Measurements from ENCODE around the gene PCDHGB2.
"Not testable (repeated sequence)": the region's sequence is repeated elsewhere in the genome, so short reads cannot be mapped to it uniquely, and the experiment has no call there.

Gene PCDHGB2
- 0.21 to 0.96 (median 0.22) reads per million in 3 experiments for total RNA-seq

DNA sequence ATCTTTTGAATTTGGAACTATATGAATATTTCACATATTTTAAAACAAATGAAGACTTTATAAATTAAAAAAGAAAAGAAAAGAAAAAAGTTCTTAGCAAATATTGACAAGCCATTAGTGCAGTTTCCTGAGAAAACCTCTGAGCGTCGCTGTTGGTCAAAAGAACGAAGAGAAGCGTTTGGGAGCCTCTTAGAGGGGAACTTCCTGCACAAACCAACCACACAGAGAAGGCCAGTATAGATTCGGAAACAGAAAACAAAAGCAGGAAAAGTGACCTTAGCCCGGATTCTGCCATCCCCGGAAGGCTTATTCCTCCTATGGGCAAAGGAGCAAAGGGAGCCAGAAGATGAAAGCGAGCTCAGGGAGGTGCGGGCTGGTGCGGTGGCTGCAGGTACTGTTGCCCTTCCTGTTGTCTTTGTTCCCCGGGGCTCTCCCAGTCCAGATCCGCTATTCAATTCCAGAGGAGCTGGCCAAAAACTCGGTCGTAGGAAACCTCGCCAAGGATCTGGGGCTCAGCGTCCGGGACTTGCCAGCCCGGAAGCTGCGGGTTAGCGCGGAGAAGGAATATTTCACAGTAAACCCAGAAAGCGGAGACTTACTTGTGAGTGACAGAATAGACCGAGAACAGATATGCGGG lies at the start of gene PCDHGB2:
Gene PCDHGB2, plus strand, starts transcription at position 205 of the 637 bp plus-strand sequence. Its CDS starts 142 bp downstream, at position 347.
- DNase-seq, result no peak

DNA sequence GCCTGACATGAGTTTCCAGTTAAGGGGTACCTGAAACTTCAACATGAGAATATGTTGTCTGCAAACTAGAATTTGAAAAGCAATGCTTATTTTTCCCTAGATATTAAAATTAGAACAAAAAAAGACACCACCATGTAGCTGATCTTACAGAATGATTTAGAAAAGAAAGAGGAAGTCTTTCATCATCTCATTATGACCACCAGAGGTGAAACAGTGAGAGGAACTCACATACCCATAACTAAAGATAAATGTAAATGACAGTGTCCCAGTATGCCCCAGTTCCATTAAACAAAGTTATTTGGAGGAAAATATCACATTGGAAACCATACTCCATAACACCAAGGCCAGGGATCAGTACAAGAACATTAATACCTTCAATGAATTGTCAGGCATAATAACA lies 46.1 kb upstream of the PCDHGB2 start:
- no peak for DNase-seq

DNA sequence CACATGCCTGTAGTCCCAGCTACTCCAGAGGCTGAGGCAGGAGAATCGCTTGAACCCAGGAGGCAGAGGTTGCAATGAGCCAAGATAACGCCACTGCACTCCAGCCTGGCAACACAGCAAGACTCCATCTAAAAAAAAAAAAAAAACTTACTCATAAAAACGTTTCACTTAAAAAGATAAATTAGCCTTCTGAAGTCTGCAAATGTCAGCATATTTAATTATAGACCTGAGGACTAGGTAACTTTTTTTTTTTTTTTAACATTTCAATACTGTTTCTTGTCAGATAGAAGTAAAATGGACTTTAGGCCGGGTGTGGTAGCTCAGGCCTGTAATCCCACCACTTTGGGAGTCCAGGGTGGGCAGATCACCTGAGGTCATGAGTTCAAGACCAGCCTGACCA lies 42.8 kb upstream of the PCDHGB2 start:
- not testable (repeated sequence) for DNase-seq

DNA sequence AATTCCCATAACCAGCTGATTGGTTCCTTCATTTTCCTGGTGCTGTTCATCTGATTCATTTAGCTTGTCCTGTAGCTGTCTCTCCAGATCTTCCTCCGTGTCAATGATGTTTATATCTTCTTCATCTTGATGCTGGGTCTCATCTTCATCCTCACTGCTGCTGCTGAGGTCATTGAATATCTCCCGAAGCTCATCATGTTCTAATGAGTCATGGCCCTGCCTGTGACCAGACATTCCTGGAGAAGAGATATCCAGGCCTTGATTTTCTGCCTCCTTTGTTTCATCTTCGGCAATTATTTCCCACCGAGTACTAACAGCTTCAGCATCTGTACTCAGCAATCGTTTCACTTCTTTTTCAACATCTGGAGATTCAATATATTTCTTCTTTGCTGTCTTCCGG lies 40.6 kb upstream of the PCDHGB2 start:
- DNase-seq, result no peak

DNA sequence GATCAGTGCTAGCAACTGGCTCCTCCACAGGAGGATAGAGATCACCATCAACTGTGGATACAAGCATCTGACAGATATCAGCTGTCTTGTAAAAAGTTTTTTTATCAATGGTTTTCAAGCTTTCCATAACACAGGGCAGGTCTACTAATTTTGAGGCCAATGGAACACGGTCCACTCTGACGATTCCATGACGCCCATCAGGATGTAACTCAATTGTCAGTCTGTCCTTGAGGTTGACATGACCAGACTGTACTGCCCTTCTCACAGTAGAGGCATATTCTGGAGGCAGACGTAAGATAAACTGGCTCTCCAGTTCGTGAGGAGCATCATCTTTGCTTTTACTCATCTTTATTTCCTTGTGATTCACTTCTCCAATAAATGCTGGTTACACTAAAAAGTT lies 40.1 kb upstream of the PCDHGB2 start:
- DNase-seq, result no peak

DNA sequence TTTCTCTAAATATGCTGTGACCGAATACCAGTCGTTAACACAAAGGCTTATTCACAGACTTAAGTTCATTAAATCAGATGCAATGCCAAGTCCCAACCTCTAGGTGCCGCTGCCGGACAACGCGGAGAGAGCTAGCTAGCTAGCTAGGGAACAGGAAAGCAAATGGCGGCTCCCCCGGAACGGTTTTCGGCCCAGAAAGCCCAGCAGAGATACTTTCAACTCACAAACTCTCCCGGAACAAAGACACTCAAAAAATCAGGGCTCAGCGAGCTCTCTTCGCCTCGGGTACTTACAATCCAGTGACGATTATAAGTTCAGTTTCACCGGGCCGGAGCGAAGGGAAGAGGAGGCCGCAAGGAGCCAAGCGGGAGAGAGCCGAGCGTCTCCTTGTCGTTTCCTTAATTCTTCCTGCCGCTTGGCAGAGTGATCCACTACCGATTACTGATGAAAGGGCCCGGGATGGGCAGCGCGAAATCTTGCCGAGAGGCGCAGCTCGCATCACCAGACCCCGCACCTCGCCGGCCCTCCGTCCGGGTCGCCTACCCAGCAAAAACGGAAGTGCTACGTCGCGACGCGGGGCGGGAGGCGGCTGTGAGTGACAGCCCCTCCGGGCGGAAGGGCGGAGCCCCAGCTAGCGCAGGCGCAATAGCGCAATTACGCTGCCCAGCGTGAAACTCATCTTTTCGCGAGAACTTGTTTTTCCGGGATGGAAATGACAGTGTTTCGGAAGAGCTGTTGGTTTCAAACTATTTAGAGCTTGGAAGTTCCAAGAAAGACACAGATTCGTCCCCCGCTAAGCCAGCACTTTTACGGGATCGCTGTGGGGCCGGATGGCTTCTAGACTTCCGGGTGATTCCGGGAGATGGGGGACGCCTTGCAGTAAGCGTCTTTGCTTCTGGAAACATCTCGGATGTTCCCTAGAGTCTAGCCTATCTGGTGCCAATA lies 39.3 kb upstream of the PCDHGB2 start, which contains the start of gene TAF7:
Gene TAF7, minus strand, starts transcription at position 560 of the 945 bp plus-strand sequence. CDS start 740 bp downstream, outside the sequence.
- DNase-seq, result peak; percentile 90

DNA sequence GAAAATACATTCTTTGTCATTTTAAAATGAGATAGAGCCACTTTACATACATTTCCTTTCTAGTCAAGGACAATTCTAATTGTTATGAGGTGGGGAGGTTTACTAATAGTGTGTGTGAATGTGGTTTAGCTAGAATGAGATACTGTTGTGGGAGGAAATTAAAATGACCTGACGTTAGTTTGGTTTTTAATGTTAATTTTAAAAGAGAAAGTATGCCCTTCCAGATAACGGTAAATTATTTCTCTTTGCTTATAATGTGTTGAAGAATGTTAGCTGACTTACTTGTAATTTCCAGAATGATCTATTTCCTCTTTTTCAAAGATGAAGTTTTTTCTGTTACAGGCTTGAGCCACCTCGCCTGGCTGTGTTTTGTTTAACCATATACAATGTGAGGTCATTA lies 37.5 kb upstream of the PCDHGB2 start:
- no peak for DNase-seq

DNA sequence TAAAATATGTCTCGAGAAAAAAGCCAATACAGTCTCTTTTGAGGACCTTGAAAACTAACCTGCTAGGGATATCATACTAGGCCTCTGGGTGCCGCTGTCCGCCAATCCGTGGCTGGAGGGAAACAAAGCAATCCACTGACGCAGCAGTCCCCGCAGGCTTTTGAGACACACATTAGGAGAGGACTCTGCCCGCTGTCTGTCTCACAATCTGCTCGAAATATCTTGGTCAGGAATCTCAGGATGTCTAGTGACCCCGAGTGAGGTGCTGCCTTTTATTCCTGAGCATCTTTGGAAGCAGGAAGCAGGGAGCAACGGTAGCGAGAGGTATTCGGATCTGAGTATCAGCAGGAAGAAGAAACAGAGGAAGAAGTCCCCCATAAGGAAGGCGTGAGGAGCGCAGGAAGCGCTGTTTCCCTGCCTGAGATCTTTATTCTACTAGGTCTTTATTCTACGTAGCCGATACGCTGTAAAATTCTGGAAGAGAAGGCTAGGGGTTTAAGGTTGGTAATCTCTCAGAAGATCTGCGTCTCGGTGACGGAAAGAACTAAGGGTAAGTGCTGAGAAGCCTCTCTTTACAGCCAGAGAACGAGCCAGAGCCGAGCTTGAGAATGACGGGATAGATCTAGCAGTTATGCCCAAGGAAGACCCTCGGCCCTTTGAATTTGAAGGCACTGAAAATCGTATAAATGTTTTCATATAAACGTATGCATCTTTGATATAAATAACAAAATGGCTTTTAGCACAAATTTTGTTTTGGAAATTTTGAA lies 33.5 kb upstream of the PCDHGB2 start:
- peak; percentile 59 for DNase-seq

DNA sequence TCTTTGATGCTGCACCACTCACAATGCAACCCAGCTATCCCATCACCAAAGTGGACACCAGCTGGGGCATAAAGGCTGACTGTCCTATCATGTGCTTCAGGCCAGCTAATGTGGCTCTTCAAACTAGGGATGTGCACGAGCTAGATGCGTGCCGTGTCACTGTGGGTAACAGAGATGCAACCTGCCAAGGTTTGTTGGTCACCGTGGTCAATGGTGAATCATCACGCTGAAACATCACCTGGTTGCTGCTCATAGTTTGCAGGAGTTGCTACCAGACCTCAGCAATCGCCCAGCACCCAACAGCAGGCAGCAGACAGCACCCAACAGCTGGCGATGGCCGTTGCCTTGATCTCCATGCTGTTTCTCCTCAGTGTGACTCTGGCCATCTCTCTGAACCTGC lies 31.6 kb upstream of the PCDHGB2 start:
- DNase-seq, result no peak

DNA sequence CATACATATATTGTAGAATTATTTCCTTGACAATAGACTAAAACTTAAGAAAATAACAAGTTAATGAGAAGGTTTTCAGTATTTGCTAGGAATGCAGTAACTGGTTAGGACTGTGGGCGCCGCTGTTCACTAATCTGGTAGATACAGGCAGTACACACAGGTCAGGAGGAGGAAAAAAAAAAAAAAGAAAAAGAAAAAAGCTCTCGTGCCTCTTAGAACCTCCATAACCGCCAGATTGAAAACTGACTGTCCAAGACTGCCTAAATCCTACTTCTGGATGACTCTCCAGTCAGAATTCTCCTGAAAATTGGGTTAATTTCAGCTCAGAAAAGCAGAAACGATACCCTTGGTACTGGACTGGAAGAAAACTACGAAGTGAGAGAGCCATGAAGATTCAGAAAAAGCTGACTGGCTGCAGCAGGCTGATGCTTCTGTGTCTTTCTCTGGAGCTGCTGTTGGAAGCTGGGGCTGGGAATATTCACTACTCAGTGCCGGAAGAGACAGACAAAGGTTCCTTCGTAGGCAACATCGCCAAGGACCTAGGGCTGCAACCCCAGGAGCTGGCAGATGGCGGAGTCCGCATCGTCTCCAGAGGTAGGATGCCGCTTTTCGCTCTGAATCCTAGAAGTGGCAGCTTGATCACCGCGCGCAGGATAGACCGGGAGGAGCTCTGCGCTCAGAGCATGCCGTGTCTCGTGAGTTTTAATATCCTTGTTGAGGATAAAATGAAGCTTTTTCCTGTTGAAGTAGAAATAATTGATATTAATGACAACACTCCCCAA lies 29.3 kb upstream of the PCDHGB2 start, which contains the start of gene PCDHGA1:
Gene PCDHGA1, plus strand, starts transcription at position 216 of the 782 bp plus-strand sequence.
- peak; percentile 13 for DNase-seq

DNA sequence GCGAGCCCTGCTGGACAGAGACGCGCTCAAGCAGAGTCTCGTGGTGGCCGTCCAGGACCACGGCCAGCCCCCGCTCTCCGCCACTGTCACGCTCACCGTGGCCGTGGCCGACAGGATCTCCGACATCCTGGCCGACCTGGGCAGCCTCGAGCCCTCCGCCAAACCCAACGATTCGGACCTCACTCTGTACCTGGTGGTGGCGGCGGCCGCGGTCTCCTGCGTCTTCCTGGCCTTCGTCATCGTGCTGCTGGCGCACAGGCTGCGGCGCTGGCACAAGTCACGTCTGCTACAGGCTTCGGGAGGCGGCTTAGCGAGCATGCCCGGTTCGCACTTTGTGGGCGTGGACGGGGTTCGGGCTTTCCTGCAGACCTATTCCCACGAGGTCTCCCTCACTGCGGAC lies 27.2 kb upstream of the PCDHGB2 start:
- not testable (repeated sequence) for DNase-seq

DNA sequence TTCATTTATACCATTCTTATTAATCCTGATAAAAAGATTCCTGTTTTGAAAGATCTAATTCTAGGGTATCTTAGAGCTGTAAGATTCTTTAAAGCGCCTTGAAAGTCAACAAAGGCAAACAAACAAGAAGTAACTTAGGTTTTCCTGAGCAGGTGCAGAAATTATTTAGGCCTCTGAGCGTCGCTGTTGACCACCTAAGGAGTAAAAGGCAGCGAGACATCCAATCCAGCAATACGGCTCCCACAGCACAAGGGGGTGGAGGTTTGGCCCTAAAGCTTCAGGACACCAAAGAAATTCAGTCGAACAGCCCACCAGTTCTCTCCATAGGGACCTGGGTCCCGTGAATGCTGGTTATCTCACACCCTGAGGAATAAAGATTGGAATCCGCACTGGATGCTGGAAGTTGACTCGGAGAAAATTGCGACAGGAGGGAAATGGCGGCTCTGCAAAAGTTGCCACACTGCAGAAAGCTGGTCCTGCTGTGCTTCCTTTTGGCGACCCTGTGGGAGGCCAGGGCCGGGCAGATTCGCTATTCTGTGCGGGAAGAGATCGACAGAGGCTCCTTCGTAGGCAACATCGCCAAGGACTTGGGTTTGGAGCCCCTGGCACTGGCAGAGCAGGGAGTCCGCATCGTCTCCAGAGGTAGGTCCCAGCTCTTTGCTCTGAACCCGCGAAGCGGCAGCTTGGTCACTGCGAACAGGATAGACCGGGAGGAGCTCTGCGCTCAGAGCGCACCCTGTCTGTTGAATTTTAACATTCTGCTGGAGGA lies 21.1 kb upstream of the PCDHGB2 start, which contains the start of gene PCDHGA2:
Gene PCDHGA2, plus strand, starts transcription at position 223 of the 769 bp plus-strand sequence.
- no peak for DNase-seq

DNA sequence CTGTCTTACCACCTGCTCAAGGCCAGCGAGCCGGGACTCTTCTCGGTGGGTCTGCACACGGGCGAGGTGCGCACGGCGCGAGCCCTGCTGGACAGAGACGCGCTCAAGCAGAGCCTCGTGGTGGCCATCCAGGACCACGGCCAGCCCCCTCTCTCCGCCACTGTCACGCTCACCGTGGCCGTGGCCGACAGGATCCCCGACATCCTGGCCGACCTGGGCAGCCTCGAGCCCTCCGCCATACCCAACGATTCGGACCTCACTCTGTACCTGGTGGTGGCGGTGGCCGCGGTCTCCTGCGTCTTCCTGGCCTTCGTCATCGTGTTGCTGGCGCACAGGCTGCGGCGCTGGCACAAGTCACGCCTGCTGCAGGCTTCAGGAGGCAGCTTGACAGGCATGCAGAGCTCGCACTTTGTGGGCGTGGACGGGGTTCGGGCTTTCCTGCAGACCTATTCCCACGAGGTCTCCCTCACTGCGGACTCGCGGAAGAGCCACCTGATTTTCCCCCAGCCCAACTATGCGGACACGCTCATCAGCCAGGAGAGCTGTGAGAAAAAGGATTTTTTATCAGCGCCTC lies 18.9 kb upstream of the PCDHGB2 start:
- DNase-seq, result not testable (repeated sequence)

DNA sequence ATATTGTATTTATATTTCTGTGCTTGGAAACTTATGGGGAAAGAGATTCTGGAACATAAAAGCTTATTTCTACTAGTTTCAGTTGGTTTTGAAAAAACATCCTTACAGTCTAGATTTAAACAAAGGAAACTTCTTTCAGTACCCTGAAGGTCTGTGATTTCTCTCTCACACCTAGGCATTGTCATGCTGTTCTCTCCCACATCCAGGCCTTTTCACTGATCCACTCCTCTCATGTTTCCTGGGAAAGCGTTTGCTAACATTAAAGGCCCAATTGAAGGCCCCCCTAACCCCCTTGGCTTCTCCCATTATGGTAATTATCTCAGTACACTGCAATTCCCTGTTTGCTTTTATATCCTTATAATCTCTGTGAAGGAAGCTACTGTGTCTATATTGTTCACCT lies 17.0 kb upstream of the PCDHGB2 start:
- DNase-seq, result no peak

DNA sequence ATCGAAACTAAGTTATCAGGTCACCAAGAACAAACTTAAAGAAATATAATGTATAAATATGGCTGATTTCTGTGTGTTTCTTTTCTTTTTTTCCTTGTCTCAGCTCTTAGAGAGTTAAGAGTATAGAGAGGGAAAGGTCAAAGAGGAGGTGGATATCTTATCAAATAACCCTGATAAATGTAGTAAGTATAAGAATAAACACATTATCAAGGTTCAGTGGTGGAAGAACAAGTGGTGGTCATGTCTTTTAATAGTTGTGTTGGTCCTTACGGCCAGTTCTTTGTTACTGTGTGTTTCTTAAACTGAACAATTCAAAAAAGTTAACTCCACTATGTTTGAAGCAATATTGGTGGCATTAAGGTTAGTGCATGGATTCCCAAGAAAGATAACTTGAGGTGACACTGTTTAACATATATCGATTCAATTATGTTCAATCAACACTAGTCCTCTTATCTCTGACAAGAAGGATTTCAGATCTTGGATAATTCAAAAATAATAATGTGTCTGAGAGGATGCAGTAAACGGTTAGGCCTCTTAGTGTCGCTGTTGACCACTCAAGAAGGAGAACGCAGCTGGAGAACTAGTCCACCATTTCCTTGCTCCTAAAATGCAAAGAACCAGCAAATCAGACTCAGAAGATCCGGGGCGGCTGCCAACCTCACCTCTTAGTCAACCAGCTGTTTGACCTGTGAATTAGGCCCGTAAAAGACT lies 16.4 kb upstream of the PCDHGB2 start, which contains the start of gene PCDHGA3:
Gene PCDHGA3, plus strand, starts transcription at position 588 of the 711 bp plus-strand sequence. CDS start 205 bp downstream, outside the sequence.
- no peak for DNase-seq

DNA sequence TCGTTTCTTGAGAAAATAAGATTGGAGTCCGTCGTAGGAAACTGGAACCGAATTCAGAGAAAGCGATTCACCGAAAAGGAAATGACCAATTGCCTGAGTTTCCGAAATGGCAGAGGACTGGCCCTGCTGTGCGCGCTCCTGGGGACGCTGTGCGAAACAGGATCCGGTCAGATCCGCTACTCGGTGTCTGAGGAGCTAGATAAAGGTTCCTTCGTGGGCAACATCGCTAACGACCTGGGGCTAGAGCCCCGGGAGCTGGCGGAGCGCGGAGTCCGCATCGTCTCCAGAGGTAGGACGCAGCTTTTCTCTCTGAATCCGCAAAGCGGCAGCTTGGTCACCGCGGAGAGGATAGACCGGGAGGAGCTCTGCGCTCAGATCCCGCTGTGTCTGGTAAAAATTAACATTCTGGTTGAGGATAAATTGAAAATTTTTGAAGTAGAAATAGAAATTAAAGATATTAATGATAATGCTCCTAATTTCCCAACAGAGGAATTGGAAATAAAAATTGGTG lies 15.8 kb upstream of the PCDHGB2 start:
- DNase-seq, result no peak

DNA sequence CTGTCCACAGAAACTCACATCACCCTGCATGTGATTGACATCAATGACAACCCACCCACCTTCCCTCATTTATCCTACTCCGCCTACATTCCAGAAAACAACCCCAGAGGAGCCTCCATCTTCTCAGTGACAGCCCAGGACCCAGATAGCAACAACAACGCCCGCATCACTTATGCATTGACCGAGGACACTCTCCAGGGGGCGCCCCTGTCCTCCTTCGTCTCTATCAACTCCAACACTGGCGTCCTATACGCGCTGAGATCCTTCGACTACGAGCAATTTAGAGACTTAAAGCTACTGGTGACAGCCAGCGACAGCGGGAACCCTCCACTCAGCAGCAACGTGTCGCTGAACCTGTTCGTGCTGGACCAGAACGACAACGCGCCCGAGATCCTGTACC lies 14.5 kb upstream of the PCDHGB2 start:
- no peak for DNase-seq

DNA sequence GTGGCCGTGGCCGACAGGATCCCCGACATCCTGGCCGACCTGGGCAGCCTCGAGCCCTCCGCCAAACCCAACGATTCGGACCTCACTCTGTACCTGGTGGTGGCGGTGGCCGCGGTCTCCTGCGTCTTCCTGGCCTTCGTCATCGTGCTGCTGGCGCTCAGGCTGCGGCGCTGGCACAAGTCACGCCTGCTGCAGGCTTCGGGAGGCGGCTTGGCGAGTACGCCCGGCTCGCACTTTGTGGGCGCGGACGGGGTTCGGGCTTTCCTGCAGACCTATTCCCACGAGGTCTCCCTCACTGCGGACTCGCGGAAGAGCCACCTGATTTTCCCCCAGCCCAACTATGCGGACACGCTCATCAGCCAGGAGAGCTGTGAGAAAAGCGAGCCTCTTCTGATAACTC lies 13.8 kb upstream of the PCDHGB2 start:
- not testable (repeated sequence) for DNase-seq

DNA sequence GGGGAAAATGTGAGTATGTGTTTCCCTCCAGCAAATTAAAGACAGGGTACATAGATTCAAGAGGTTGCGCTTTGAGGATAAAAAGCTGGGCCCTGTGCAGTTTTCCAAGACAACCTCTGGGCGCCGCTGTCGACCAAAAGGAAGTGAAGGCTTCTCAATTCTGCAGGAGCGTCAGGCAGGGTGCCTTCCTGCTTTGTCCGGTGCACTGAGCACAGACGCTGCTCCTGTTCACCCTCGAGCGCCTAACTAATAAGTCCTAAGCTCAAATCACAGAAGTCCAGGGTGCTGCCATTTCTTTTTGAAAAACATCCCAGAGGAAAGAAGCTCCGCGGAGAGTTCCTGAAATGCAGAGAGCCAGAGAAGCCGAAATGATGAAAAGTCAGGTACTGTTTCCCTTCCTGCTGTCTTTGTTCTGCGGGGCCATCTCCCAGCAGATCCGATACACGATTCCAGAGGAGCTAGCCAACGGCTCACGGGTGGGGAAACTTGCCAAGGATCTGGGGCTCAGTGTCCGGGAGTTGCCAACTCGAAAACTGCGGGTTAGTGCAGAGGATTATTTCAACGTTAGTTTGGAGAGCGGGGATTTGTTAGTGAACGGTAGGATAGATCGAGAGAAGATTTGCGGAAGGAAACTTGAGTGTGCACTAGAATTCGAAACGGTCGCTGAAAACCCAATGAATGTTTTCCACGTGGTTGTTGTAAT lies 9.7 kb upstream of the PCDHGB2 start, which contains the start of gene PCDHGB1:
Gene PCDHGB1, plus strand, starts transcription at position 183 of the 703 bp plus-strand sequence. Its CDS starts 162 bp downstream, at position 345.
- no peak for DNase-seq
